Activated T-helper 17 cell treated with anti-CD3 and anti-CD28 coated beads, Interleukin-2, amount 50 U/mL, for 72 hours (primary cell): Measurements from ENCODE around the gene PDZD4. TPM values are rescaled to one million over a fixed set of nuclear protein-coding genes. Genes with fewer than 3 reads are reported as not detected.

Experiments used
- ATAC-seq: fragments of 150-1000 bp; cut with Tn5 transposase; replicated peaks from 2 replicates; pipeline ENCODE4 v1.10.0; 2021; ENCODE audit warnings: mild to moderate bottlenecking, moderate library complexity
- H3K27ac Mint-ChIP-seq: one replicate; pipeline ENCODE4 v1.8.0; 2022; ENCODE audit warnings: mixed read lengths
- H3K27me3 Mint-ChIP-seq: one replicate; pipeline ENCODE4 v1.8.0; 2022; ENCODE audit warnings: mixed read lengths
- H3K36me3 Mint-ChIP-seq: one replicate; pipeline ENCODE4 v1.8.0; 2022; ENCODE audit warnings: low read depth, mild to moderate bottlenecking, mixed read lengths
- H3K4me1 Mint-ChIP-seq: one replicate; pipeline ENCODE4 v1.8.0; 2022; ENCODE audit warnings: mixed read lengths
- H3K4me3 Mint-ChIP-seq: one replicate; pipeline ENCODE4 v1.8.0; 2022; ENCODE audit warnings: mild to moderate bottlenecking, mixed read lengths
- H3K9me3 Mint-ChIP-seq: one replicate; pipeline ENCODE4 v1.8.0; 2022; ENCODE audit warnings: mixed read lengths
- total RNA-seq, 2 donors: library from RNA; stranded (reverse); gene quantifications; one replicate each; pipeline ENCODE4 v1.2.3, GENCODE V29; 2022

The PDZD4 gene
- total RNA-seq, 2 donors from 2014 or later: 1.3 to 8.0 TPM

DNA sequence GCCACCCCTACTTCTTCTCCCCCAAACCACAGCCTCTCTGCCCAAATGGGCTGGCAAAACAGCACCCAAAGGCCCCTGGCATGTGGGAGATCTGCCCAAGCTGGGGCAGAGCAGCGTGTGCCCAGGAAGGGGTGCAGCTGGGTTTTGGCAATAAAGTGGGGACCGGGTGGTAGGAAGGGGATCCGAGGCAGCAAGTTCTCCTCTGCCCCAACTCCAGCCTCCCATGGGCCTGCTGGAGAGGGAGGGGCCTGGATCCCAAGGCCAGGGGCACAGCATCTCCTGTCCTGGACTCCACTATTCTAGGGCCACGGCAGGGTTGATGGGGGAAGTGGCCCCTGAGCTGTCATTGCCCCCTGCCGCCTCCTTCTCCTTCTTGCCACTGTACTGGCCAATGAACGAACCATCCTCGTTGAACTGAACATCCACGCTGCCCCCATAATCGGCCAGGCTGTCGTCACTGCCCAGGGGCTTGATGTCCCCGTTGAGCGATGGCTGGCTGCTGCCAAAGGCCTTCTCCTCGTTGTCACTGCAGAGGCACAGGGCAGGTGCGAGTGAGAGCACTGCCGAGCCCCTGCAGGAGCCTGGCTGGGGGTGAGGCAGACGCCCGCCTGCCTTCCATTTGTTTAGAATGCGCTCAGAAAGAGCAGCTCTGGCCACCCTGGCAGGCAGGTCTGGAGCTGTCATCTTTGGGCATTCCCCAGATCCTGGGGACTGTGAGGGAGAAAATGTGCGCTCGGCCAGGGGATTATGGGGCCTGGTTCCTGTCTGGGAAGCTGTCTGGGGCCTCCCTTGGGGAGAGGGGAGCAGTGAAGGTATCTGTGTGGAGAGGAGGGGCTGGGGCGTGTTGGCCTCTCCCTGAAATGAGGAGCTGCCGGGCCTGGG lies 32.3 kb upstream of the PDZD4 start:
- Mint-ChIP-seq H3K27ac (no peak overlapping the region), H3K4me1 (no peaks in the 10 kb centered on the region), H3K27me3 (no peaks in the 10 kb centered on the region), H3K9me3 (no peaks in the 10 kb centered on the region), H3K36me3 (no peaks in the 10 kb centered on the region), H3K4me3 (no peak overlapping the region)
- no peak for ATAC-seq

DNA sequence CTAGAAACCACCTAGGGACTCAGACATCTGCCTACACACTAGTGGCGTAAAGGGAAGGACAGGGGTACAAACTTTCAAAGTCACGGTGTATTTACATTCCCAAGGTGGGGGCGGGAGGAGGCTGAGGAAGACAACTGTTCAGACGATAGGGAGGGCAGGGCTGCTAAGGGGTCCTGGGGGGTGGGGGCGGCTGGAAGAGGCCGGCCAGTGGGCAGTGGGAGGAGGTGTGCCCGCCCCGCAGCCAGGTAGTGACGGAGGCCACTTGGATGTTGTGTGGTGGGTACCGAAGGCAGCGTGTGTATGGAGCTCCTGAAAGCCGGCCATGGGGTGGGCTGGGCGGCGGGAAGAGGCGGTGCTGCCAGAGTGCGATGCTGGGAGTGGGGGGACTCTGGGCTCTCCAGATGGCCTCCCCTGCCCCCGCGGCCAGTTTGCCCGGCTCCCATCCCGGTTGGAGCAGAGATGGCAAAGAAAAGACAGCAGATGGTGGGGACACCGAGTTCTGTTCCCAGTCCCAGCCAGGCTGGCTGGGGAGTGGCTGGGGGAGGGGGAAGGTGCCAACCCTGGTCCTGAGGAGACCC lies 31.5 kb upstream of the PDZD4 start:
- Mint-ChIP-seq H3K9me3 (no peaks in the 10 kb centered on the region), H3K27me3 (no peaks in the 10 kb centered on the region)
- no peak for ATAC-seq

GRCh38 chrX:153861151-153861550 lies 30.8 kb upstream of the PDZD4 start:
- Mint-ChIP-seq H3K4me1 (no peaks in the 10 kb centered on the region), H3K27ac (no peak overlapping the region), H3K27me3 (no peaks in the 10 kb centered on the region), H3K9me3 (no peaks in the 10 kb centered on the region), H3K4me3 (no peak overlapping the region), H3K36me3 (no peaks in the 10 kb centered on the region)
- no peak for ATAC-seq

More for the DNA sequence above, 31.5 kb upstream of the PDZD4 start:
- no peak overlapping the region for H3K4me3 Mint-ChIP-seq
- H3K27ac Mint-ChIP-seq: no peak overlapping the region
- H3K4me1 Mint-ChIP-seq: no peaks in the 10 kb centered on the region
- no peaks in the 10 kb centered on the region for H3K36me3 Mint-ChIP-seq

GRCh38 chrX:153857348-153857903 lies 27.1 kb upstream of the PDZD4 start:
- H3K27me3 Mint-ChIP-seq: no peaks in the 10 kb centered on the region
- H3K36me3 Mint-ChIP-seq: no peaks in the 10 kb centered on the region
- no peak overlapping the region for H3K4me3 Mint-ChIP-seq
- no peaks in the 10 kb centered on the region for H3K4me1 Mint-ChIP-seq
- H3K9me3 Mint-ChIP-seq: no peaks in the 10 kb centered on the region
- no peak overlapping the region for H3K27ac Mint-ChIP-seq
- no peak for ATAC-seq

- Mint-ChIP-seq H3K4me1 (no peaks in the 10 kb centered on the region), H3K36me3 (no peaks in the 10 kb centered on the region), H3K27ac (no peak overlapping the region), H3K4me3 (no peak overlapping the region), H3K9me3 (no peaks in the 10 kb centered on the region), H3K27me3 (no peaks in the 10 kb centered on the region)
- no peak for ATAC-seq
Observed at GRCh38 chrX:153854702-153855101, 24.4 kb upstream of the PDZD4 start.

DNA sequence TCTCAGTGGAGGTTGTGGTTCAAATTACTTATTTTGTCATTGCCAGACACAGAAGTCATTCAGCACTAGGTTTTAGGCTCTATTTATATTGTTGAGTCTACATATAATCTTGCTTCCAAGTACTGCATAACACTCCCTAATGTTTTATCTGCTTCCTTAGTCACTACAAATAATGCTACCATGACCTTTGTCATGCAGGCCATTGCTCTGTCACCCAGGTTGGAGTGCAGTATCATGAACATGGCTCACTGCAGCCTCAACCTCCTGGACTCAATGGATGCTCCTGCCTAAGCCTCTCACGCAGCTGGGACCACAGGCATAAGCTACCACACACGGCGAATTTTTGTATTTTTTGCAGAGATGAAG lies 23.5 kb upstream of the PDZD4 start:
- H3K36me3 Mint-ChIP-seq: no peaks in the 10 kb centered on the region
- ATAC-seq: no peak
- H3K27ac Mint-ChIP-seq: no peak overlapping the region
- no peaks in the 10 kb centered on the region for H3K9me3 Mint-ChIP-seq
- H3K27me3 Mint-ChIP-seq: no peaks in the 10 kb centered on the region
- H3K4me3 Mint-ChIP-seq: no peak overlapping the region
- H3K4me1 Mint-ChIP-seq: no peaks in the 10 kb centered on the region

DNA sequence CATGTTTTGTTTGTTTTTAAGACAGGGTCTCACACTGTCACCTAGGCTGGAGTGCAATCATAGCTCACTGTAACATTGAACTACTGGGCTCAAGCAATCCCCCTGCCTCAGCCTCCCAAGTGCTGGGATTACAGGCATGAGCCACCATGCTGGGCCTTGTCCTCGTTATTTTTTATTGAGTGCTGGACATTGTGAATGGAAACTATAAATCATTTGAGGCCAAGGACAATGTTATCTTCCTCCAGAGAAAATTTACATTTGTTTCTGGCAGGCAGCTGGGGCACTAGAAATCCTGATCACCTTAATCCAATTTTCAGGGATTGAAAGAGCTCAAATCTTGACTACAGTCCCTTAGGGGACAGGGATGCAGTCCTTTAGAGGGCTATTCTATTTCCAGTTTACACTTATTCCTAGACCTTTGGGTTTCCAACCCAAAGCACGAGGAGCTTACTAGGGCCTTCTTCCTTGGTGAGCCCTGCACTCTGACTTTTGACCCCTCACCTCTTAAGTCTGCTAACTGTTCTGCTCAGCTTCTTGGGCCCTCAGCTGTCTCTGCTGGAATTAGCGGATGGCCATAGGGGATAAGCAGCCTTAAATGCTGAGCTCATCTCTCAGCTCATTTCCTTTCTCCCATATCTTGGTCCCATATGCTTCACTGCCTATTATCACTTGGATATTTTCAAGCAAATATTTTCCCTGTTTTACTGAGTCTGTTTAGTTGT lies 23.0 kb upstream of the PDZD4 start:
- H3K36me3 Mint-ChIP-seq: no peaks in the 10 kb centered on the region
- H3K27ac Mint-ChIP-seq: no peak overlapping the region
- ATAC-seq: no peak

DNA sequence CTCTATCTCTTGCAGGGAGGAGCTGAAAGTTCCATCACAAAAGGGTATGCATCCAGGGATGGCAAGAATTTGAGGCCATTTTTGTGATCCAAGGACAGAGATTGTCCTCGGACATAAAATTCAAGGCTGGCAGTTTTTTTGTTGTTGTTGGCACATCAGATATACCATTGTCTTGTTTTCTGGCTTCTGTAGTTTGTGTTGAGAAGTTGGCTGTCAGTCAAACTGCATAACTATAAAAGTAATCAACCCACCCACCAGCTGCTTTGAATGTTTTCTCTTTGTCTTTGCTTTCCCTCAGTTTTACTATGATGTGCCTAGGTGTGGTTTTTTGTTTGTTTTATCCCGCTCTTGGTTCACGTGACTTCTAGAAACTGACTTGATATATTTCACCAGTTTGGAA lies 21.6 kb upstream of the PDZD4 start:
- Mint-ChIP-seq H3K4me3 (no peak overlapping the region), H3K27me3 (no peaks in the 10 kb centered on the region), H3K9me3 (no peaks in the 10 kb centered on the region), H3K4me1 (no peaks in the 10 kb centered on the region), H3K27ac (no peak overlapping the region), H3K36me3 (no peaks in the 10 kb centered on the region)
- no peak for ATAC-seq

More for the DNA sequence above, 23.0 kb upstream of the PDZD4 start:
- no peaks in the 10 kb centered on the region for H3K27me3 Mint-ChIP-seq
- no peaks in the 10 kb centered on the region for H3K4me1 Mint-ChIP-seq
- H3K4me3 Mint-ChIP-seq: no peak overlapping the region
- H3K9me3 Mint-ChIP-seq: no peaks in the 10 kb centered on the region

DNA sequence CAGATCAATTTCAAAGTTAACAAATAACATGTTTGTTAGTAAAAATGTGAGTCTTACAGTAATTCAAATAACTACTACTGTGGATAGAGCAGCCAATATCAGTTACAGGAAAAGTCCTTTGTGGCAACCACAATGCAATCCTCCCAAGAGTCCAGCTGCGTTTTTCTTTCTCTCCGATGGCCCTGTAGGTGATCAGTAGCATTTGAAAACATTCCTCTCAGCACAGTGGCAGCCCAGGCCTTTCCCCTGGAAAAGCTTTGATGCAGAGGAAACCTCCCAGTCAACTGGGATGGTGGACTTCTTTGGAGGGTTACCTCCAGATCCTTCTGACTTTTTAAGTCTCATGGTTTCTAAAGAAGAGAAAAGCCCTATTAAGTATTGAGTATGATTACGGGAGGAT lies 18.0 kb upstream of the PDZD4 start:
- no peaks in the 10 kb centered on the region for H3K4me1 Mint-ChIP-seq
- no peaks in the 10 kb centered on the region for H3K36me3 Mint-ChIP-seq
- H3K27ac Mint-ChIP-seq: no peak overlapping the region
- no peak for ATAC-seq
- H3K27me3 Mint-ChIP-seq: peaks cover 3% of the 10 kb centered on the region
- H3K9me3 Mint-ChIP-seq: no peaks in the 10 kb centered on the region
- no peak overlapping the region for H3K4me3 Mint-ChIP-seq

DNA sequence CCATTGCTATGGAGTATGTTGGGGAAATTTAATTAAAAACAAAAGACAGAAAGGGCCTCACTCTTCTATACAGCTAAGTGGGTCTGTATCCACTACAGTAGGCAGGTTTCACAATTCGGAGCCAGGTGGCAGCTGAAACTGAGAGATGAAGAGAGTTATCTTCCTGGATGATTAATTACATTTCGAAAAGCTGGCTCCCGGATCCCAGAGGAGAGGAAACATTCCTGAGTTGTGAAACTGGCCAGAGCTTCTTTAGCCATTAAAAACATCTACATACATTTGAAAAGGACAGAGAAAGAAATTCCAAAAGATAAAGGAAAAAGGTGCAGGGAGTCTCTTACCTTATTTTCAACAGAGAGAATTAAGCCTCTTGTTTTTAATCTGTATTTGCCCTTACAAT lies 15.5 kb upstream of the PDZD4 start:
- Mint-ChIP-seq H3K27ac (no peak overlapping the region), H3K4me1 (no peaks in the 10 kb centered on the region), H3K4me3 (no peak overlapping the region), H3K27me3 (peaks cover 5% of the 10 kb centered on the region), H3K9me3 (no peaks in the 10 kb centered on the region), H3K36me3 (no peaks in the 10 kb centered on the region)
- no peak for ATAC-seq

DNA sequence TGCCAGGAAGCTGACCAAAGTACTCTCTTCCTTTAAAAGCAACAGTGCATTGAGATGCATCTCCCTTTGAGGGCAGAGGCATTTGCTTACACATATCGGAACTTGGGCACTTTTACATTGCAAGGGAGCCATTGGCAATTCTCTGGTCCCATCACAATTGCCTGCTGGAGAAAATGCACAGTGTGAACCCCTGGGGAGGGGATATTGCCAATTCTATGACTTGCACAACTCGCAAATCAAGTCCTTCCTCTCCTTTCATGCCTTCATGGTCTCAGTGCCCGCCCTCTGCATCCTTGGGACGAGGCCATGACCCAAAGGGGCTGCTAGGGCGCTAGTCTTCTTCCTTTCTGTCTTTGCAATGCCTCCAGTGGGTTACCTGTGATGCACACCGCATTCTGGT lies 14.9 kb upstream of the PDZD4 start:
- Mint-ChIP-seq H3K27ac (no peak overlapping the region), H3K4me1 (no peaks in the 10 kb centered on the region), H3K36me3 (no peaks in the 10 kb centered on the region), H3K27me3 (peaks cover 5% of the 10 kb centered on the region), H3K4me3 (no peak overlapping the region), H3K9me3 (no peaks in the 10 kb centered on the region)
- ATAC-seq: no peak

DNA sequence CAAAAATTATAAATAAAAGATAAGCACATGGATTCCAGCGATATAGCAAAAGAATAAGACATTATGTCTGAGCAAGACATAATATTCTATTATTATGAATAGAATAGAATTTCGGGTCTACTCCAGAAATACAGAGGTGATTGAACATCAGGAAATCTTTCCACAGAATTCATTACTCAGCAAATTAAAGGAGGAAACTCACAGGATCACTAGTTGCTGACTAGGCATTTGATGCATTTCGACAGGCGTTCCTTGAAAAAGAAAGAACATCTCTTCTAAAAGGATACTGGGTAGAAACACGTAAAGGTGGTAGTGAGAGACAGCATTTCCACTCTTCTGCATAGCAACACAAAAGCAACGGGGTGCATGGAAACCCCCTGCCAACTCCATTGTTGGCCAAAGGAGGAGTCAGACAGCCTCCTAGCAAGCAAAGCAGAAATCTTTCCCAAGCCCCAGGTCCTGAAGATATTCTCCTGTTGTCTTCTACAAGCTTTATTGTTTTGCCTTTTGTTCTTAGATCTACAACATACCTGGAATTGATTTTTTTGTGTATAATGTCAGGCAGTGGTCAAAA lies 14.3 kb upstream of the PDZD4 start:
- H3K4me3 Mint-ChIP-seq: no peak overlapping the region
- peaks cover 5% of the 10 kb centered on the region for H3K27me3 Mint-ChIP-seq
- H3K36me3 Mint-ChIP-seq: no peaks in the 10 kb centered on the region
- no peaks in the 10 kb centered on the region for H3K9me3 Mint-ChIP-seq
- no peak for ATAC-seq
- H3K27ac Mint-ChIP-seq: no peak overlapping the region
- no peaks in the 10 kb centered on the region for H3K4me1 Mint-ChIP-seq

DNA sequence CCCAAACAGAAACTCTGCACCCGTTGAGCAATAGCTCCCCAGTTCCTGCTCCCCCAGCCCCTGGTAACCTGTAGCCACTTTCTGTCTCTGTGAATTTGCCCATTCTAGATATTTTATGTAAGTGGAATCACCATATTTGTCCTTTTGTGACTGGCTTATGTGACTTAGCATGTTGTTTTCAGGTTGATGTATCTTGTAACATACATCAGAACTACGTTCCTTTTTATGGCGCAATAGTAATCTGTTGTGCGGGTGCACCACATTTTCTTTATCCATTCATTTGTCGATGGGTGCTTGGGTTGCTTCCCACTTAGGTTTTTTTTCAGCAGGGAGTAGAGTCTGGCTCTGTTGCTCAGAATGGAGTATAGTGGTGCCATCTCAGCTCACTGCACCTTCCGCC lies 6.6 kb upstream of the PDZD4 start:
- H3K27me3 Mint-ChIP-seq: no peaks in the 10 kb centered on the region
- no peaks in the 10 kb centered on the region for H3K9me3 Mint-ChIP-seq
- ATAC-seq: no peak
- H3K27ac Mint-ChIP-seq: no peak overlapping the region
- no peaks in the 10 kb centered on the region for H3K4me1 Mint-ChIP-seq
- H3K36me3 Mint-ChIP-seq: no peaks in the 10 kb centered on the region
- no peak overlapping the region for H3K4me3 Mint-ChIP-seq

DNA sequence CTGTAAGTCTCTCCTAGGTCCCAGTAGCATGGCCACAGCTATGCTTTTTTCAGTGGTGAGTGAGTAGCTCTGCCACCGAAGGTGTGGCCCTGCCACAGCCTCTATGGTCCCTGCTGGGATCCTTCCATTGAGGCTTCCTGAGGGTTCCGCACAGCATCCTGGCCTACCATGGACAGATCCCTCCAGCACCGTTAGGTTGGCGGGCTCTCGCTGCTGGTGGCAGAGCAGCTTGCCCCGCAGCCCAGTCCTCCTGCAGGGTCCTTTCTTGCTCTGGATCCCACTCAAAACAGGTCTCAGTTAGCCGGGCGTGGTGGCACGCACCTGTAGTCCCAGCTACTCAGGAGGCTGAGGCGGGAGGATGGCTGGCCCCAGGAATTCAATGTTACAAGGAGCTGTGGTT lies 2.4 kb upstream of the PDZD4 start:
- no peaks in the 10 kb centered on the region for H3K27me3 Mint-ChIP-seq
- H3K27ac Mint-ChIP-seq: no peak overlapping the region
- no peak for ATAC-seq
- H3K9me3 Mint-ChIP-seq: no peaks in the 10 kb centered on the region
- H3K4me1 Mint-ChIP-seq: peaks cover under 1% of the 10 kb centered on the region
- H3K4me3 Mint-ChIP-seq: no peak overlapping the region
- no peaks in the 10 kb centered on the region for H3K36me3 Mint-ChIP-seq
